GM12878 (cell line): ENCODE data around the gene NUMB. TPM values are rescaled to one million over a fixed set of nuclear protein-coding genes. Genes with fewer than 3 reads are reported as not detected.

Source experiments
- ATAC-seq: fragments of 200-7000 bp; cut with Tn5 transposase; 3 replicates; pipeline ENCODE4 v1.9.1; 2020; ENCODE audit warnings: mild to moderate bottlenecking, moderate library complexity
- BruUV-seq: library from RNA; stranded (reverse); fragments of 400-500 nt; replicated peaks from 2 replicates; lab custom pipeline; 2021; lab: Mats Ljungman, UMichigan
- CTCF ChIA-PET: fragments of 300-600 bp; sonication (Branson Sonifier 250); formaldehyde crosslinking; extraction: SDS; loops from one replicate; lab custom pipeline; 2021; ENCODE audit warnings: inconsistent platforms; lab: Yijun Ruan, JAX
- POLR2A ChIA-PET: fragments of 350-600 bp; formaldehyde crosslinking; extraction: SDS; loops from one replicate; lab custom pipeline; 2021; ENCODE audit warnings: inconsistent platforms; lab: Charles Lee
- RAD21 ChIA-PET: fragments of 300-600 bp; sonication (Branson Sonifier 250); formaldehyde crosslinking; loops from one replicate; lab custom pipeline; 2023; ENCODE audit warnings: antibody characterized with exemption; ENCODE audit not compliant: unreplicated experiment; lab: Charles Lee
- SMC1A ChIA-PET: fragments of 300-600 bp; sonication (Branson Sonifier 250); formaldehyde crosslinking; loops from one replicate; lab custom pipeline; 2023; ENCODE audit not compliant: unreplicated experiment, uncharacterized antibody; lab: Charles Lee
- DNase-seq: peaks from one replicate; pipeline ENCODE4 v3.0.0-alpha.2; 2011; ENCODE audit warnings: low read depth, low spot score
- FAIRE-seq: peaks from 3 replicates; lab custom pipeline; 2011; peaks lifted over from hg19 to GRCh38; lab: Jason Lieb, UNC
- H2AFZ ChIP-seq: 2 replicates; pipeline ENCODE4 v1.6.0; 2011; ENCODE audit warnings: low read depth, low read length, control low read depth; ENCODE audit not compliant: control insufficient read depth
- H3K27ac ChIP-seq: 2 replicates; pipeline ENCODE4 v1.5.1; 2011; ENCODE audit warnings: control low read depth; ENCODE audit not compliant: control insufficient read depth, insufficient read depth
- H3K27me3 ChIP-seq, 2 experiments: replicated peaks in 1 of 2; 2 replicates each; pipeline versions ENCODE4 v1.6.0 to v1.6.1; 2011; ENCODE audit warnings: low read length in 1 of 2; ENCODE audit not compliant: control insufficient read depth in 2 of 2, insufficient read depth in 2 of 2
- H3K36me3 ChIP-seq, 2 experiments: 2 replicates each; pipeline ENCODE4 v1.5.1; 2011; ENCODE audit warnings: low read length in 1 of 2; ENCODE audit not compliant: control insufficient read depth in 2 of 2, insufficient read depth in 2 of 2
- H3K4me1 ChIP-seq: 2 replicates; pipeline ENCODE4 v1.6.1; 2011; ENCODE audit warnings: mild to moderate bottlenecking, low read length, moderate library complexity, mixed read lengths; ENCODE audit not compliant: control insufficient read depth, insufficient read depth
- H3K4me2 ChIP-seq: 2 replicates; pipeline ENCODE4 v1.6.0; 2011; ENCODE audit warnings: control low read depth; ENCODE audit not compliant: control insufficient read depth, insufficient read depth
- H3K4me3 ChIP-seq: fragments of 200-600 bp; sonication (generic); 2 replicates; pipeline ENCODE4 v1.5.1; 2016
- H3K79me2 ChIP-seq: 2 replicates; pipeline ENCODE4 v1.6.0; 2011; ENCODE audit warnings: low read length; ENCODE audit not compliant: control insufficient read depth, insufficient read depth
- H3K9ac ChIP-seq: 2 replicates; pipeline ENCODE4 v1.8.0; 2011; ENCODE audit warnings: low read length, control low read depth, mixed read lengths; ENCODE audit not compliant: control insufficient read depth, insufficient read depth
- H3K9me3 ChIP-seq: replicated peaks from 3 replicates; pipeline ENCODE4 v1.5.1; 2011; ENCODE audit warnings: mild to moderate bottlenecking, low read length; ENCODE audit not compliant: control insufficient read depth, insufficient read depth
- H4K20me1 ChIP-seq: 2 replicates; pipeline ENCODE4 v1.6.0; 2011; ENCODE audit not compliant: control insufficient read depth, insufficient read depth
- ATF2 ChIP-seq: IDR thresholded peaks from 2 replicates; pipeline ENCODE4 v1.6.1; 2012; ENCODE audit warnings: low read length, inconsistent platforms
- BACH1 ChIP-seq: fragments of 450-650 bp; IDR thresholded peaks from 2 replicates; pipeline ENCODE4 v1.6.1; 2017; ENCODE audit warnings: mild to moderate bottlenecking, borderline replicate concordance
- LARP7 ChIP-seq: fragments of 450-650 bp; IDR thresholded peaks from 2 replicates; pipeline ENCODE4 v1.6.1; 2017; ENCODE audit warnings: mild to moderate bottlenecking
- MAX ChIP-seq: IDR thresholded peaks from 2 replicates; pipeline ENCODE4 v1.6.1; 2012; ENCODE audit warnings: low read depth, low read length, improper control_type of control experiment
- MTA2 ChIP-seq: fragments of 450-650 bp; IDR thresholded peaks from 2 replicates; pipeline ENCODE4 v1.6.1; 2016; ENCODE audit warnings: low read depth, mild to moderate bottlenecking, moderate library complexity
- NFYA ChIP-seq: IDR thresholded peaks from 2 replicates; pipeline ENCODE4 v1.6.1; 2011; ENCODE audit warnings: low read depth, mild to moderate bottlenecking, low read length, improper control_type of control experiment, borderline replicate concordance
- PAX8 ChIP-seq: fragments of 450-650 bp; IDR thresholded peaks from 2 replicates; pipeline ENCODE4 v1.6.1; 2017; ENCODE audit warnings: mild to moderate bottlenecking, moderate library complexity
- PBX3 ChIP-seq: IDR thresholded peaks from 2 replicates; pipeline ENCODE4 v1.6.1; 2011; ENCODE audit warnings: mild to moderate bottlenecking, low read depth, low read length, moderate library complexity; ENCODE audit not compliant: insufficient replicate concordance
- POU2F2 ChIP-seq: IDR thresholded peaks from 3 replicates; pipeline ENCODE4 v1.6.1; 2011; ENCODE audit warnings: low read depth, mild to moderate bottlenecking, low read length, borderline replicate concordance
- RUNX3 ChIP-seq: IDR thresholded peaks from 2 replicates; pipeline ENCODE4 v1.6.1; 2012; ENCODE audit warnings: low read length, inconsistent platforms
- ZNF217 ChIP-seq: fragments of 450-650 bp; IDR thresholded peaks from 2 replicates; pipeline ENCODE4 v1.6.1; 2017; ENCODE audit warnings: antibody characterized with exemption, mild to moderate bottlenecking
- WGBS: methylation state at CpG from one replicate; pipeline ENCODE4 v1.1.6; 2016; ENCODE audit warnings: low lambda C conversion rate; ENCODE audit not compliant: insufficient replicate concordance, insufficient coverage; ENCODE audit errors: missing lambda C conversion rate; 5-methylcytosine and 5-hydroxymethylcytosine counted together
- in situ Hi-C: fragments of 300-500 bp; cut with MboI; formaldehyde crosslinking; loops from 9 replicates; pipeline ENCODE4 v1.14.3; 2018; ENCODE audit warnings: mixed read lengths
- intact Hi-C: fragments of 100-400 bp; cut with micrococcal nuclease; formaldehyde crosslinking; loops from one replicate; pipeline ENCODE4 v1.14.2; 2022; ENCODE audit not compliant: unreplicated experiment
- polyA plus RNA-seq, 11 experiments: library from polyadenylated mRNA; depleted of rRNA in 4 of 11; unstranded in 6 of 11; stranded (reverse) in 5 of 11; fragments of >200 nt; fragmentation: Nextera tagmentation in 4 of 11; fragmentation: Illumina TruSeq in 1 of 11; extraction: Ambion mirVana in 4 of 11; extraction: Trizol in 1 of 11; gene quantifications; 1 replicate in 1 of 11; 2 replicates in 10 of 11; pipeline versions ENCODE4 v1.2.1 to v1.2.3, GENCODE V29; 2011 to 2016; ENCODE audit warnings: inconsistent platforms in 2 of 11, missing spikeins in 2 of 11, low read depth in 1 of 11
- total RNA-seq, 4 experiments: library from RNA; depleted of rRNA in 3 of 4; stranded (reverse); fragments of >200 nt in 3 of 4; fragmentation: Illumina TruSeq in 1 of 4; extraction: Trizol in 1 of 4; gene quantifications; 2 replicates each; pipeline versions ENCODE4 v1.2.1 to v1.2.3, GENCODE V29; 2013 to 2021

NUMB gene
- total and polyA plus RNA-seq, 10 of the 15 experiments (the other 5 are each of a cell fraction or from before 2014, with no cell fraction given): 22.0 to 147 (median 48.9) TPM

- TF ChIP-seq PBX3 (no peak), PAX8 (no peak), BACH1 (no peak), ATF2 (no peak), NFYA (no peak), MAX (no peak)
Measured at GRCh38 chr14:73258845-73259611, 199.3 kb downstream of the NUMB start (continued).

GRCh38 chr14:73258076-73258475, 200.3 kb downstream of the NUMB start:
- in situ Hi-C loops (no loop called here), intact Hi-C loops (no loop called here)
- BruUV-seq: no TSS peak
- Histone ChIP-seq H3K36me3 (no peaks in the 10 kb centered on the region), H2AFZ (no peak overlapping the region), H3K79me2 (no peaks in the 10 kb centered on the region), H3K27me3 (no peaks in the 10 kb centered on the region), H3K27ac (no peak overlapping the region), H3K4me3 (no peak overlapping the region), H4K20me1 (no peaks in the 10 kb centered on the region), H3K9ac (no peak overlapping the region), H3K4me2 (no peak overlapping the region), H3K4me1 (no peaks in the 10 kb centered on the region; the same call in 1 of the 2 replicates), H3K9me3 (no peaks in the 10 kb centered on the region)
- ChIA-PET POLR2A (interaction anchor here (0.7 to 1.0 kb wide), 2 partner anchors 18 to 173 kb away, joined by 3 to 4 read pairs; no protein-coding TSS in a partner anchor), SMC1A (interaction anchor here (0.6 kb wide), 1 partner anchor 199 kb away, joined by 4 read pairs; no protein-coding TSS in a partner anchor), RAD21 (no interaction called here), CTCF (no interaction called here)
- DNase-seq: no peak
- WGBS: 45% methylated on average over 4 of the region's 4 CpGs
- peak; percentile 43 for ATAC-seq
- TF ChIP-seq RUNX3 (peak; percentile 56; the same call in 1 of the 2 replicates), POU2F2 (peak; percentile 90), MTA2 (peak; percentile 49; the same call in 1 of the 2 replicates), ZNF217 (no peak), LARP7 (no peak)
- FAIRE-seq: peak; percentile 23
